Skeletal muscle satellite cell (primary cell): ENCODE data around the gene MIOS.

ENCODE experiments used
- H3K27me3 ChIP-seq: 2 replicates; pipeline ENCODE4 v1.7.0; 2013; ENCODE audit warnings: low read length; ENCODE audit not compliant: control insufficient read depth, insufficient read depth
- H3K36me3 ChIP-seq: 2 replicates; pipeline ENCODE4 v1.7.0; 2013; ENCODE audit warnings: mild to moderate bottlenecking, control low read depth, low read length; ENCODE audit not compliant: insufficient read depth
- H3K4me1 ChIP-seq: 2 replicates; pipeline ENCODE4 v1.7.0; 2013; ENCODE audit warnings: low read length; ENCODE audit not compliant: control insufficient read depth, insufficient read depth
- H3K4me2 ChIP-seq: 2 replicates; pipeline ENCODE4 v1.7.0; 2013; ENCODE audit warnings: mild to moderate bottlenecking, low read length
- H3K4me3 ChIP-seq: 2 replicates; pipeline ENCODE4 v1.7.0; 2013; ENCODE audit warnings: low read length
- H3K9ac ChIP-seq: 2 replicates; pipeline ENCODE4 v1.7.0; 2013; ENCODE audit warnings: mild to moderate bottlenecking, low read depth, low read length, moderate library complexity
- H3K9me3 ChIP-seq: replicated peaks from 2 replicates; pipeline ENCODE4 v1.7.0; 2013; ENCODE audit warnings: mild to moderate bottlenecking, control low read depth, low read length

Gene MIOS

DNA sequence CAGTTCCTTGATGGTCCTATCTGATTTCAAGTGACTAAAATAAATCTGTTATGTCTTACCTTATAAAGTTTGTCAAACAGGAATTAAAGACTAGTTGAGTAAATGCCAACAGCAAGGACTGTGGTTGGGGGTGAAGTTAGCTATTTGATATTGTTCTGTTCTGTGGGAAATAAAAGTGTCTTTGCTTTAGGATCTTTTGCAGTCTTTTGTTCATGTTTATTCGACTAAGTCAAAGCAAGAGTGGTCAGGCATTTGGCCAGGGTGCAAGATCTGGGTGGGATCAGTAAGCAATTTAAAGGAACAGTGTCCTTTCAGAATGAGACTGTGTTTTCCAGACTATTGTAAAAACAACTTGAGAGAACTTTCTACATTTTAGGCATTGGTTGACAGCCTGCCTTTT lies 31.0 kb upstream of the MIOS start, which contains the start of gene COL28A1:
COL28A1 (minus strand) TSS at position 183 of the 400 bp plus-strand sequence. CDS start 2,998 bp downstream, outside the sequence.
- Histone ChIP-seq H3K4me1 (peaks cover 9% of the 10 kb centered on the region), H3K9ac (no peak within 1 kb of the TSS), H3K27me3 (no peaks in the 10 kb centered on the region), H3K4me2 (no peak within 1 kb of the TSS), H3K36me3 (no peaks in the 10 kb centered on the region), H3K9me3 (peaks cover 2% of the 10 kb centered on the region), H3K4me3 (no peak within 1 kb of the TSS)

GRCh38 chr7:7536396-7537019 lies 30.2 kb upstream of the MIOS start:
- Histone ChIP-seq H3K4me1 (peaks cover 15% of the 10 kb centered on the region), H3K4me2 (no peak overlapping the region), H3K27me3 (no peaks in the 10 kb centered on the region)

DNA sequence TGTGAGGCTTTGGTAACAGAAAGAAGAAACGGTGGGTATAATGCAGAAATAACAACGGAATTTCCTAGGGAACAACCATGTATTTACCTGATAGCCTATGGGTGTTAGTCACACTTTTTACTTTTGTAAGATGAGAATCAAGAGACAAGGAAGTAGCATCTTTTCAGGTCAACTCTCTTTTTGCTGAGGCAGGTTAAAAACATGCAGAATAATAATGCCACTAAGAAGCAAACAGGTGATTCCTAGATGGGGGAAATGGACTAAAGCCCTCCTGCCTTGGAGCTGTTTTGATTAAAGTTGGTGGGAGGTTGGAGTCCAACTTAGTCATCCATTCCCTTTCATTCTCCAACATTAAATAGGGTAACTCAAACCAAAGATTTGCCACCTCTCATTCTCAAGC lies 29.0 kb upstream of the MIOS start:
- Histone ChIP-seq H3K4me3 (no peak overlapping the region), H3K9ac (no peak overlapping the region), H3K27me3 (no peaks in the 10 kb centered on the region), H3K4me1 (peaks cover 26% of the 10 kb centered on the region), H3K9me3 (peaks cover 2% of the 10 kb centered on the region), H3K4me2 (no peak overlapping the region), H3K36me3 (no peaks in the 10 kb centered on the region)

More at GRCh38 chr7:7536396-7537019, 30.2 kb upstream of the MIOS start:
- Histone ChIP-seq H3K9ac (no peak overlapping the region), H3K4me3 (no peak overlapping the region), H3K36me3 (no peaks in the 10 kb centered on the region), H3K9me3 (peaks cover 2% of the 10 kb centered on the region)

DNA sequence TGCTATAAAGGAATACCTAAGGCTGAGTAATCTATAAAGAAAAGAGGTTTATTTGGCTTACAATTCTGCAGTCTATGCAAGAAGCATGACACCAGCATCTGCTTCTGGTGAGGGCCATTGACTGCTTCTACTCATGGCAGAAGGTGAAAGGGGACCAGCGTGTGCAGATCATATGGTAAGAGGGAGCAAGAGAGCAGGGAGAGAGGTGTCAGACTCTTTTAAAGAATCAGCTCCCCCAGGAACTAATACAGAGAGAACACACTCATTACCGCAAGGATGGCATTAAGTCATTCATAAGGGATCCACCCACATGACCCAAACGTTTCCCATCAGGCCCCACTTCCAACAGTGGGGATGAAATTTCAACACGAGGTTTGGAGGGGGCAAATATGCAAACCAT lies 27.5 kb upstream of the MIOS start:
- H3K4me3 ChIP-seq: no peak overlapping the region
- no peak overlapping the region for H3K9ac ChIP-seq
- no peaks in the 10 kb centered on the region for H3K27me3 ChIP-seq
- H3K4me1 ChIP-seq: peaks cover 27% of the 10 kb centered on the region
- no peak overlapping the region for H3K4me2 ChIP-seq
- peaks cover 2% of the 10 kb centered on the region for H3K9me3 ChIP-seq
- no peaks in the 10 kb centered on the region for H3K36me3 ChIP-seq

DNA sequence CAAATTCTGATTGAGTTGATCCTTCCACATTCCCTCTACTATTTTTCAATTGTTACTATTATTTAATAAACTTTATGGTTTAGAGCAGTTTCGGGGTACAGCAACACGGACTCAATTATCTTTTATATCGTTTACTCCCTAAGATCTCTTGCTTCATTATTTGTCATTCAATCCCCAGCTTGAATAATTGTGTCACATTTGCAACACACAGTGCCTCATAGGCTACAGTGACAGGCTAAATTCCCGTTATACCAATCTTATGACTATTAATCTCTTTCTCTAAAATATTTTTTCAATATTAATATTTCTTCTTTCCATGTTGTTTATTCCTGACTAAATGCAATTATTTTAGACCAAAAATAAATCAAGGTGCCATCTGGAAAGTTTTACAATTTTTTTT lies 27.0 kb upstream of the MIOS start:
- Histone ChIP-seq H3K36me3 (no peaks in the 10 kb centered on the region), H3K4me2 (no peak overlapping the region), H3K27me3 (no peaks in the 10 kb centered on the region), H3K9ac (no peak overlapping the region), H3K4me1 (peaks cover 27% of the 10 kb centered on the region), H3K4me3 (no peak overlapping the region), H3K9me3 (peaks cover 2% of the 10 kb centered on the region)

DNA sequence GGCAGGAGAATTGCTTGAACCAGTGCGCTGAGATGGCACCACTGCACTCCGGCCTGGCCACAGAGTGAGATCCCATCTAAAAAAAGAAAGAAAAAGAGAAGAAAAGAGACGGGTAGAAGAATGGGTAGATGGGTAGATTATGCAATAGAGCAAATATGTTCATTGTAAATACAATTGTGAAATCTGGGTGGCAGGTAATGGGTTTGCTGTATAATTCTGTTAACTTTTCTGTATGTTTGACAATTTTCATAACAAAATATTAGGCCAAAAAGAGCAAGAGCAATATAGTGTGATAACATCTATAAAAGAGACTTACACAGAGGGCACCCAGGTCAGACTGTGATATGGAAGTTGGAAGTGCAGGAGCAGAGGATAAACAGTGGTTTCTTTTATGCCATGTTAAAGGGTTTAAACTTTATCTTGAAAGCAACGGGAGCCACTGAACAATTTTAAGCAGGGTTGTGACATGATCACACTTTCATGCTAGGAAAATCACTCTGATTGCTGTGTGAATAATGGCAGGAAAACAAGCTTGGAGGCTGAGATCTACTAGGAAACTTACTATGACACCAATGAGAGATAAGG lies 24.3 kb upstream of the MIOS start:
- Histone ChIP-seq H3K36me3 (no peaks in the 10 kb centered on the region), H3K4me1 (peaks cover 18% of the 10 kb centered on the region), H3K9me3 (peaks cover 2% of the 10 kb centered on the region), H3K27me3 (no peaks in the 10 kb centered on the region), H3K9ac (no peak overlapping the region), H3K4me3 (no peak overlapping the region), H3K4me2 (no peak overlapping the region)

DNA sequence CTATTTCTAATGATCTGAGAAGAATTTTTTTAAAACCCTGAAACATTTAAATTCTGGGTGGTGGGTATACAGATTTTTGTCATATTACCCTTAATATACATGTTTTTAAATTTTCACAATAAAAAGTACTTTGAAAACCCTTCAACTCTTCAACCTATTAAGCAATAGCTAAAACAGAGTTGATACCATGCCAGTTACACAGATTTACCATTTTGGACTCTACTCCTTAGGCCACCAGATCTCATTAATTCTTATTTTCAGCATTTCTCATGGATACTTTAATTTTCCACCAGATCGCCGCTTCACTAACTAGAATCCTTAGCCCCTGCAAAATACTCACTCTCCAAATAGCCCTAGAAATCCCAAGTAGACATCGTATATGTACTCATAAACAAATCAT lies 18.3 kb upstream of the MIOS start:
- no peak overlapping the region for H3K4me2 ChIP-seq

GRCh38 chr7:7550663-7551062 lies 16.0 kb upstream of the MIOS start:
- H3K27me3 ChIP-seq: no peaks in the 10 kb centered on the region
- no peak overlapping the region for H3K4me2 ChIP-seq
- peaks cover 51% of the 10 kb centered on the region for H3K4me1 ChIP-seq
- peaks cover 10% of the 10 kb centered on the region for H3K36me3 ChIP-seq
- H3K9ac ChIP-seq: no peak overlapping the region
- H3K9me3 ChIP-seq: no peaks in the 10 kb centered on the region
- no peak overlapping the region for H3K4me3 ChIP-seq

More for the DNA sequence above, 18.3 kb upstream of the MIOS start:
- peaks cover 10% of the 10 kb centered on the region for H3K36me3 ChIP-seq
- H3K4me3 ChIP-seq: no peak overlapping the region
- H3K9ac ChIP-seq: no peak overlapping the region
- H3K27me3 ChIP-seq: no peaks in the 10 kb centered on the region
- no peaks in the 10 kb centered on the region for H3K9me3 ChIP-seq
- H3K4me1 ChIP-seq: peaks cover 33% of the 10 kb centered on the region

DNA sequence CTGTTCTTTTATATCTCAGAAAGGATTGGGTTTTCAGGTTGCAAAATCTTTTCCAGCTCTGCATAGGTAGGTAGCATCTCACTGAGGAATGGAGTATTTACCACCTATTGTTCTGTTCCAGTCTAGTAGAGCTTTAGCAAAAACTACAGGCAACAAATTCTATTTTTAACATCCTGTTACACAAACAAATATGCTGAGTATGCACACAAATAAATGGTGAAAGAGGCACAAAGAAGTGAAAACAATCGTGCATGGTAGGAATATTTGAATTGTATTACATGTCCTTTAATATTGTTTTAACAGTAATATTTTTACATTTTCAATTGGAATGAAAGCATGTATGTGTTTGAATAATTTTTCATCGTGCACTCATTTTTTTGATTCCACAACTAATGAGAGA lies 14.5 kb upstream of the MIOS start:
- Histone ChIP-seq H3K4me1 (peaks cover 54% of the 10 kb centered on the region), H3K4me2 (no peak overlapping the region), H3K9me3 (no peaks in the 10 kb centered on the region), H3K36me3 (peaks cover 10% of the 10 kb centered on the region), H3K27me3 (no peaks in the 10 kb centered on the region), H3K9ac (no peak overlapping the region), H3K4me3 (no peak overlapping the region)

GRCh38 chr7:7553386-7553785 lies 13.3 kb upstream of the MIOS start:
- peaks cover 10% of the 10 kb centered on the region for H3K36me3 ChIP-seq
- peaks cover 54% of the 10 kb centered on the region for H3K4me1 ChIP-seq
- no peaks in the 10 kb centered on the region for H3K27me3 ChIP-seq
- peak overlapping the region; percentile 73 for H3K9ac ChIP-seq
- H3K4me2 ChIP-seq: peak overlapping the region; percentile 71
- H3K4me3 ChIP-seq: peak overlapping the region; percentile 45
- no peaks in the 10 kb centered on the region for H3K9me3 ChIP-seq

- Histone ChIP-seq H3K9ac (peak overlapping the region; percentile 73), H3K4me2 (peak overlapping the region; percentile 71), H3K27me3 (no peaks in the 10 kb centered on the region), H3K4me1 (peaks cover 54% of the 10 kb centered on the region), H3K9me3 (no peaks in the 10 kb centered on the region), H3K36me3 (peaks cover 10% of the 10 kb centered on the region), H3K4me3 (peak overlapping the region; percentile 57)
Measured at GRCh38 chr7:7554021-7554432, 12.7 kb upstream of the MIOS start.
